Amniotic epithelial cell (primary cell): ENCODE results near the gene B4GALNT1.
"Not testable (repeated sequence)": the region's sequence is repeated elsewhere in the genome, so short reads cannot be mapped to it uniquely, and the experiment has no call there.

Experiments
- DNase-seq: peaks from one replicate; pipeline ENCODE4 v3.0.0-alpha.2; 2010; ENCODE audit warnings: low read depth

B4GALNT1 gene

GRCh38 chr12:57637364-57637763, 4.4 kb upstream of the B4GALNT1 start:
- DNase-seq, result no peak

- DNase-seq, result not testable (repeated sequence)
Measured at GRCh38 chr12:57636731-57637130, 3.7 kb upstream of the B4GALNT1 start.

GRCh38 chr12:57632073-57632957, 686 bp downstream of the B4GALNT1 start:
- DNase-seq, result no peak

DNA sequence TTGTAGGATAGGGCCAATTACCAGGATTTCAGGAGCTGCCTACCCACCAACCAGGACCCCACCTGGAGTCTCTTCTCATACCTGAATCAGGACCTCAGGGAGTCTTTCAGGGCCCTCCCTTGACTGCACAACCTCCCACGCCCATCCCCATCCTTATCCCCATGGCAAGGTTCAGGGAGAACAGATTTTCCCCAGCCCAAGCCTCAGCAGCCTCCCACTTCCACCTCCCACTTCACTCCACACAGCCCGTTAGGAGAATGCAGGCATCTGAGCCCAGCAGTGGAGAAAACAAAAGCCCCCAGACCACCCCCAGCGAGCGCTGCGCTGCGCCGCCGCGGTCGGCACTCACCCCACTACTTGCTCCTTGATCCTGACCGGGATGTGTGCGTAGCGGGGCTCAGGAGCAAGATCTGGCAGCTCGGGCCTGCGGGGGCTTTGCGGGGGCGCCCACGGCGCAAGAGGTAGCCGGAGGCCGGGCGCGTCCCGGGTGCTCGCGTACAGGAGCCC, 1.4 kb downstream of the B4GALNT1 start:
- no peak for DNase-seq

DNA sequence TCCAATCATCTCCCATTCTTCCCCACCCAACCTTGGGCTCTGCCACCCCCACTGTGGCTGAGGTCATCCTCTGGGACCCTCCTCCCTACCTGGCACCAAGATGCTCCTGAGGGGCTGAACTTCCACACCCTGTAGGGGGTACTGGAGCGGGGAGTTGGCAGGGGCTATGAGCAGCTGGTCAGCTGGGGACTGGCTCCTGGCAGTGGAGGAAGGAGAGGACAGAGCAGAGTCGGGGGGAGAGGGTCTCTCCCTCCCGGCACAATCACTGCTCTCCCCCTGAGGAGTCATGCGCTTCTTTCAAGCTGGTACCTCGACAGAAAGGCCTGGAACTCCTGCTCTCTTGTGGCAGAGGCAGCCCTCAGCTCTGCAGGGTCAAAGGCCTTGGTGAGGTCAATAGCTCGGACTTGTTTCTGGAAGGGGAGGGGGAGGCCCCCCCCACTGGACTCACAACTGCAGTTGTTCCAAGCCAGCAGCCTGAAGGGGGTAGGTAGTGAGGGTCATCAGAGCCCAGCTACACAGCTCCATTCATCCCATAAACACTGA, 2.0 kb downstream of the B4GALNT1 start:
- DNase-seq, result no peak

DNA sequence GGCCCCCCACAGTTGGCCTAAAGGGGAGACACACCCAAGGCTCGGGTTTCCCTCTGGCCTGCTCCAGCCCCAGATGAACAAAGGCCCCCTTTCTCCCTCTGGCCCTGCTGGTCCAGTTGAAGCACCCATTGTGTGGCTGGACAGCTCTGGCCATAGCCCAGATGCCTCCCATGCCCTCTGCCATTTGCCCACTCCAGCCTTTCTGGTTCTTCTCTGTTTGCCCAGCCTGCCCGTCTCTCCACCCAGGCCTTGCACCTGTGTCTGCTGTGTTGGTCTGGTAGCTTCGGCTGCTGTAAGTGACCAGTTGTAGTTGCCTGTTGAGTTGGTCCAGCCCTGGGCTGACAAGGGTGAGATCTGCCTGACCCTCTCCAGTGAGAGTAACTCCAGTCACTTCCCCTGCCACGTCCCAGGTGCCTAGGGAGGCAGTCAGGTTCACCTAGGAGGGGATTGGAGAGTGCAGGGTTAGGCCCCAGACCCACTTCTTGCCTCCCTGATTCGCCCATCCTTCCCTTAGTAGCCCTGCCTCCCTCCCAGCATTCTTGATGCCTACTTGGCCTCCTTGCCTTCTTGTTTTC, 3.0 kb downstream of the B4GALNT1 start:
- no peak for DNase-seq

GRCh38 chr12:57628280-57629191, 4.5 kb downstream of the B4GALNT1 start:
- DNase-seq, result no peak

GRCh38 chr12:57627501-57628279, 5.3 kb downstream of the B4GALNT1 start:
- no peak for DNase-seq

GRCh38 chr12:57626921-57627445, 6.0 kb downstream of the B4GALNT1 start:
- DNase-seq, result no peak

DNA sequence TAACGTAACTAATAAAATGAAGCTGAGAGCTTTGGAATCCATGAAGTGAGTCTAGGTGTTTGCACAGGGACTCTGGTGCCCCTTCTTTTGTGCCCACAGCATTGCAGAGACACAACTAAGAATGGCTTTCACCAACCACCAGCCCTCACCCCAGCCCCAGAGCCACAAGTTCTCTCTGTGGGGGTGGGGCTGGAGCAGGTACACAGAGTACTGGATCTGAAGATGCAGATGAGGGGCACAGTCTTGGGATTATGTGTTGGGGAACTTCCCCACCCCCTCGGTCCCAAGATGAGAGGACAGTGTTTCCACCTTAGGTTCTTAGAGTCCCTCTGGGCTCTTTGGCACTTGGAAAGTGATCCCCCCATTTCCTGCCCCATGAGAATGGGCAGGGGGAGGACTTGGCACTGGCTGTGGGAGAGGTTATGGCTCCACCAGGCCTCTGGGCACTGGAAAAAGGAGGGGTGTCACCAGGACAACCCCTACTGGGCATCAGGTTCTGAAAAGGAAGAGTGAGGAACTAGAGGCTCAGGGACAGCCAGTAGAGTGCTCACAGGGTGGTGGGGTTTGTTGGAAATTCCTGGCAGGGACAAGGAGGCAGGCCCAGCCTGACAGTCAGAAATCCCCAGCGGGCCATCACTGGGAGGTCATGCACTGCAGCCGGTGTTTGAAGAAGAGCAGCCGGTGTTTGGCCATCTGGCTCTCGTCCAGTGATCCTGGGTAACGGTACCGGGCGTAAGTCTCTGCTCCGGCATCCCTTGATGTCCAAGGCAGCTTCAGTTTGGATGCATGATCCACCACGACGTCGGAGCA, 6.7 kb downstream of the B4GALNT1 start:
- DNase-seq, result no peak

DNA sequence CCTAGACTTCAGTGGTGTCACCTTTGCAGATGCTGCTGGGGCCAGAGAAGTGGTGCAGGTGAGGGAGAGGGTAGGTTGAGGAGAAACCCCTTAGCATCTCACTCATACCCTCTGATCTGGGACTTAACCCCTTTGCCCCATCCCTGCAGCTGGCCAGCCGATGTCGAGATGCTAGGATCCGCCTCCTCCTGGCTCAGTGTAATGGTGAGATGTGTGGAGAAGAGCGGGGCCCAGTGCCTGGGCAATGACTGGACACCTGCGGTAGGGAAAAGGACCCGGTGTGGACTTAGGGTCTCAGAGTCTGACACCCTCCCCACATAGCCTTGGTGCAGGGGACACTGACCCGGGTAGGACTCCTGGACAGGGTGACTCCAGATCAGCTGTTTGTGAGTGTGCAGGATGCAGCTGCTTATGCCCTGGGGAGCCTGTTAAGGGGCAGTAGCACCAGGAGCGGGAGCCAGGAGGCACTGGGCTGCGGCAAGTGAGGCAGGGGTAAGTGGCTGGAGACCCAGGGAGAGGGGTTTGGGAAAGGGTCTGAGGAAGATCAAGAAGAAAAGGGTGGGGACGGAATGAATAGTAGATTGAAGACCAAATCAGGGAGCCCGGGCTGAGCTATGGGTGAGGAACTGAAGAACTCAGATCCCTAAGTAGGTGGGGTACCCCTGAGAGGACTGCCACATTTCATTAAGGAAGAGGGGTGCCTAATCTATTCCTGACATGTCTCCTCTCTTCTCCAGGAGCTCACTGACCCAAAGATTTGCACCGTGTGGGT, 7.6 kb downstream of the B4GALNT1 start:
- DNase-seq, result no peak

DNA sequence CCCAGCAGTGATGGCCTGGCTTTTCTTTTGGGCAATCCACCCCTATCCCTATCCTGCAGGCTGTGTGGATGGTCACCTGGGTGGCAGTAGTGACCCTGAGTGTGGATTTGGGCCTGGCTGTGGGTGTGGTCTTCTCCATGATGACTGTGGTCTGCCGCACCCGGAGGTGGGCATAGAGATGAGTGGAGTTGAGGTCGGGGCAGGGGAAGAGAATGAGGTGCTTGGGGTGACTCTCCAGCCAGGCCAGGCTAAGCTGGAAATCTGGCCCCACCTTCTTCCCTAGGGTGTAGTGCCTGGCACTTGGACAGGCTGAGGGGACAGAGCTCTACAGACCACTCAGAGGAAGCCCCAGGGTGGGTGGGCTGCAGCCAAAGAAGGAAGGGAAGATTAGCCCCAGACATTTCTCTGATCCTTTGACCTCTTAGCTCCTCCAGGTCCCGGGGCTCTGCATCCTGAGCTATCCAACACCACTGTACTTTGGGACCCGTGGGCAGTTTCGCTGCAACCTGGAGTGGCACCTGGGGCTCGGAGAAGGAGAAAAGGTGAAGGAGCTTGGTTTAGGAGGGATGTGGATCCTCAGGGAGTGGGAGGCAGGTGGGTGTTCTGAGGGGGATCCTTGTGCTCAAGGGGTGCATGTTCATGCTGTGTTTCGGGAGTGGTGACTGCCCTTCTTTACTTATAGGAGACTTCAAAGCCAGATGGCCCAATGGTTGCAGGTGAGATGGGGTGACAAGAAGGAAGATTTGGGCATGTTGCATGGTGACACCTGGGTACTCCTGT, 8.4 kb downstream of the B4GALNT1 start:
- DNase-seq, result no peak

DNA sequence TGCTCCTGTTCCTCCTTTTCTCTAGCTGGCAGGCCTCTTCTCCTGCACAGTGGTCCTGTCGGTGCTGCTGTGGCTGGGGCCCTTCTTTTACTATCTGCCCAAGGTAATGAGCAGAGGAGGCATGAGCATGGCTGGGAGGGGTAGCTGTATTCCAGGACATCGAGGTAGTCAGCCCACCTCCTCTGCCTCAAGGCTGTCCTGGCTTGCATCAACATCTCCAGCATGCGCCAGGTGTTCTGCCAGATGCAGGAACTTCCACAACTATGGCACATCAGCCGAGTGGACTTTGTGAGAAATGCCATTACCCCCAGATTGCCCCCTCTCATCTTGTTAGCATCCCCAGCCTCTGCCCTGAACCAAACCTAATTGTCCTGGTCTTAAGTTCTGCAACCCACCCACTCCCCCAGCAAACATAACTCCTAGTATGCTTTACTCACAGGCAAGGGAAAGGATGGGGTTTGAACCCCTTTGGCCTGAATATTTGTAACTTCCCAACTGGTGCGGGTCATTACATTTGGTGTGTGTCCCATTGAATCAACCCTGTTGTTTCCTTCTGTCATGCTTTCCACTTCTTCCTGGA, 9.1 kb downstream of the B4GALNT1 start:
- DNase-seq, result no peak

DNA sequence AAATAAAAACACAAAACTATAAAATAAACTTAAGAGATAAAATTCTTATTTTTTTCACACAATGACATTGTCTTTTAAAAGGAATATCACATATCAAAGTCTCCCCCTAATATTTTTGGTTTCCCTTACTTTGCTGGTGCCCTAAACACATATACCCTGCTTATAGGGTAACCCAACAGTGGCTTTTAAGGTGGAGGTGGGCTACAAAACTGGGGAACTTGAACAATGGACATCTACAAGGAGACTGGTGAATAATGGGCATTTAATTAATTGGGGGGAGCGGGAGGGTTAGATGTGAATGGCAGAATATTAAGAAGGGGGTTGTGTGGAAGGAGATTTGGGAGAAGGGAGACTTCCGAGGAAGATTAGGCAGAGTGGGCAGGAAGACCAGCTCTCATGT, 9.6 kb downstream of the B4GALNT1 start:
- DNase-seq, result no peak

- no peak for DNase-seq
Measured at GRCh38 chr12:57622293-57623245, 10.4 kb downstream of the B4GALNT1 start.

- no peak for DNase-seq
Measured at GRCh38 chr12:57621497-57622292, 11.3 kb downstream of the B4GALNT1 start.
